Forelimb muscle (tissue), 1 donor: ENCODE measurements around the gene GARIN1A. TPM values are rescaled to one million over a fixed set of nuclear protein-coding genes. Genes with fewer than 3 reads are reported as not detected.
"Not testable (repeated sequence)": the region's sequence is repeated elsewhere in the genome, so short reads cannot be mapped to it uniquely, and the experiment has no call there.

Experiments
- DNase-seq: peaks from one replicate; pipeline ENCODE4 v3.0.0-alpha.2; 2013; ENCODE audit warnings: low read depth
- polyA plus RNA-seq: library from polyadenylated mRNA; unstranded; fragments of 120-200 nt; gene quantifications from one replicate; pipeline ENCODE4 v1.2.1, GENCODE V29; 2013; ENCODE audit not compliant: insufficient read length

Gene GARIN1A
- polyA plus RNA-seq, 1 donor, result 2.6 TPM

DNA sequence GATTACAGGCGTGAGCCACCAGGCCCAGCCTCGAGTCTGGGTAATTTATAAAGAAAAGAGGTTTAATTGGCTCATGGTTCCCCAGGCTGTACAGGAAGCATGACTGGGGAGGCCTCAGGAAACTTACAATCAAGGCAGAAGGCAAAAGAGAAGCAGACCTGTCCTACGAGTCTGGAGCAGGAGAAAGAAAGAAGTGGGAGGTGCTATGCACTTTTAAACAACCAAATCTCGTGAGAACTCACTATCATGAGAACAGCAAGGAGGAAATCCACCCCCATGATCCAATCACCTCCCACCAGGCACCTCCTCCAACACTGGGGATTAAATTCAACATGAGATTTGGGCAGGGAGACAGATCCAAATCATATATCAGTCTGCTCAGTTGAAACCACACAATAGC is 11.6 kb downstream of the GARIN1A start:
- not testable (repeated sequence) for DNase-seq

DNA sequence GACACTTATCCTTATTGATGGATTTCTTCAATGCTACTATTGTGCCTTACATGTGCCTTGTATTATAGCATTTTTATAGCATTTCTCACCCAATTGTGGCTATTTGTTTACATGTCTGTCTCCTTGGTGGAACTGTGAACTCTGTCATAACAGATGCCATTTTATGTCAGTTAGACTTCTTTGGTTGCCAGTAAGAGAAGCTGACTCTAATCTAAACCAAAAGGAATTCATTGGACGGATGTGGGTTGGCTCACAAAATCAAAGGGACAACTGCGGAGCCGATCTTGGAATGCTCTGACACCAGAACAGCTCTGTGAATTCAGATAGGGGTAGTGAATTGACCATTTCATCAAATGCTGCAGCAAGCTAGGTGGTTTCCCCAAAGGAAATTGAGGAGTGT is 15.0 kb downstream of the GARIN1A start:
- DNase-seq, result no peak

DNA sequence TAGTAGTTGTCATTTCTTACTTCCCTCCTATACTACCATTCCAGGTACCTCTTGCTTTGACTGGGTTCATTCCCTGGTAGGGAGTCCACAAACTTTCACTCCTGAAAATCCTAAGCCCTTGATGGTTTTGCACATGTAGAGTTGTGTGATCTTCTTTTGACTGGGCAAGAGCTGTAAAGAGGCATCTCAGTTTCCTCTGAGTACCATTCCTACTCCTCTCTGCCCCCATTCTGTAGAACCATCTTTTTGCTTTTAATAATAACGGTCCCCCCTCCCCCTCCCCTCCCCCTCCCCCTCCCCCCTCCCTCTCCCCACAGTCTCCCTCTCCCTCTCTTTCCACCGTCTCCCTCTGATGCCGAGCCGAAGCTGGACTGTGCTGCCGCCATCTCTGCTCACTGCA is 16.4 kb downstream of the GARIN1A start:
- no peak for DNase-seq

DNA sequence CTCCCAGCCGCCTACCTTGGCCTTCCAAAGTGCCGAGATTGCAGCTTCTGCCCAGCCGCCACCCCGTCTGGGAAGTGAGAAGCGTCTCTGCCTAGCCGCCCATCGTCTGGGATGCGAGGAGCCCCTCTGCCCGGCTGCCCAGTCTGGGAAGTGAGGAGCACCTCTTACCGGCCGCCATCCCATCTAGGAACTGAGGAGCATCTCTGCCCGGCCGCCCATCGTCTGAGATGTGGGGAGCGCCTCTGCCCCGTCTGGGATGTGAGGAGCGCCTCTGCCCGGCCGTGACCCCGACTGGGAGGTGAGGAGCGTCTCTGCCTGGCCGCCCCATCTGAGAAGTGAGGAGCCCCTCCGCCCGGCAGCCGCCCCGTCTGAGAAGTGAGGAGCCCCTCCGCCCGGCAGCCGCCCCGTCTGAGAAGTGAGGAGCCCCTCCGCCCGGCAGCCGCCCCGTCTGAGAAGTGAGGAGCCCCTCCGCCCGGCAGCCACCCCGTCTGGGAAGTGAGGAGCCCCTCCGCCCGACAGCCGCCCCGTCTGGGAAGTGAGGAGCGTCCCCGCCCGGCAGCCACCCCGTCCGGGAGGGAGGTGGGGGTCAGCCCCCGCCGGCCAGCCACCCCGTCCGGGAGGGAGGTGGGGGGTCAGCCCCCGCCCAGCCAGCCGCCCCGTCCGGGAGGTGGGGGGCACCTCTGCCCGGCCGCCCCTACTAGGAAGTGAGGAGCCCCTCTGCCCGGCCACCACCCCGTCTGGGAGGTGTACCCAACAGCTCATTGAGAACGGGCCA is 17.3 kb downstream of the GARIN1A start:
- not testable (repeated sequence) for DNase-seq

DNA sequence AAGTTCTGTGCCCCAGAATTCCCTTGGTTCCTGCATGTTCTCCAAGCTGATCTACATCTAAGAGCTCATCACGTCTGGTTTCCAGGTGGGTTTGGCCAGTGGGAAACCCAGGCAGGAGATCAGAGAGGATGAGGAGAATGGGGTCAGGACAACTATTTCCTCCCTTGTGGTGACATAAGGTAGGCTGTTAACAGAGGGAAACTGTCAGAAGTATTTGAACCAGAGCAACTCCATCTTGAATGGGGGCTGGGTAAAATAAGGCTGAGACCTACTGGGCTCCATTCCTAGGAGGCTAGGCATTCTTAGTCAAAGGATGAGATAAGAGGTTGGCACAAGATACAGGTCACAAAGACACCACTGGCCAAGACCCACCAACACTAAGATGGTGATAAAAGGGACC is 19.1 kb downstream of the GARIN1A start:
- no peak for DNase-seq

DNA sequence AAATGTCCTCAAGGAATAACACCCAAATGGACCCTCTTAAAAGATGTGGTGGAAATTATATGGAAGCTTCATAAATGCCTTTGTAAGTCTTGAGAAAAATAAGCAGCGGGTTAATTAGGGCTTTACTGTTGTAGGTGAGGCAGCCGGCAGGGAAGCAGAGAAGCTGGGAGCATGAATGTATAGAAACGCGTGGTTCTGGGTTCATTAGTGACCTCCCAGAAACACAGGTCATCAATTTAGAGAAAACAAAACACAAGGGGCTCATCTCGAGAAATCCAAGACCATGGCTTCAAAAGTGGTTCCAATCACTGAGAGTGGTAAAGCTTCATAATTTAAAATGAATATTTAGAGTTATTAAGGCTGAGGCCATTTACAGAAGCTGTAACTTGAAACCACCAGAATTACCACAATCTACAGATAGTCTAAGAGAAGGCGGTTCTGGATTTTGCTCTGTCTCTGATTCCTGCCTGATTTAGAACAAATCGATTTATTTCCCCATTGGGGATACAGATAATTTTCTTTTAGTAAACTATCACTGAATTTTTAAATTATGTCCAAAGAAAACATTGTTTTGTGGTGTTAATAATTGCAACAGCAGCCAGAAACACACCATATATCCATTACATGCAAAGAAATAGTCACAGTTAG is 20.7 kb downstream of the GARIN1A start:
- no peak for DNase-seq

DNA sequence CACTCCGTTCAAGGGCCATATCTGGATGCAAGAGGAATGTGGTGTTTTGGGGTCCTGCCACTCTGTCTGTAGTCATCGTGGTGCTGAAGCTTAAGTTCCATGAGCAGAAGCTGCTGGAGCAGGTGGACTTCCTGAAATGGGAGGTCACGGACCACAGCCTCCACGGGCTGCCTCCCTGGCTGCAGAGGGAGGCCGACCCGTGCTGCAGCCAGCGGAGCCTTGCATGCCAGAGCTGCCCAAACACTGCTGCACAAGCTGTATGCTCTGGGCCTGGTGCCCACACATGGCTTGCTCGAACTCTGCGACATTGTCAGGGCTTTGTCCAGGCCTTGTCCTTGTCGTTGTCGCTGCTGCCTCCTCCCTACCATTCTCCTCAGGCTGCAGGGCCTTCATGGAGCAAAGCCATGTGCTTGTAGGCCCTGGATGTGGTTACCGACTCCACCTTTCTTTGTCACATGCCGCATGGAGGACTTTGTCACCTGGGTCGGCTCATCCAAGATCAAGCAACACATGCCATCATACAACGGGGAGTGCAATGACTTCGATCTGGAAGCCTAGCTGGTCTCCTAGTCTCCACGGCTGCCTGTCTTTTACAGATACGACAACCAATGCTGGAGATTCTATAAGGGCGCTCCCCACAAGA is 21.4 kb downstream of the GARIN1A start:
- DNase-seq, result no peak

DNA sequence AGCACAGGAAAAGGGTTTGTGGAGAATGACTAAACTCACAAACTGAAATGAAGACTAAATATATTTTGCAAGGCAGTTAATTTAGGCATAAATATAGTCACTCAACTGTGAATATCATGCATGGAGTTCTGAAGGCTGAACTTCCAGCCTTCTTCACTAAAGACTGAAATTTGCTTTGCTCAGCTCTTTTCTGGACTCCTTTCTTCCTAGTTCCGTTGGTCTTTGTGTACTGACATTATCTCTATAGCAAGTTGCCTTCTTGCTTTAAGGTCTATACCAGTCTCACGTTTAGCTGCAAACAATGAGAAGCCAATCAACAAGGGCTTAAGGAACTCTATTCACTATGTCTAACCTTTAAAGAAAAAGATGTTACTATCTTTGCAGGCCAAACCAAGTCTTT is 22.6 kb downstream of the GARIN1A start:
- DNase-seq, result no peak

DNA sequence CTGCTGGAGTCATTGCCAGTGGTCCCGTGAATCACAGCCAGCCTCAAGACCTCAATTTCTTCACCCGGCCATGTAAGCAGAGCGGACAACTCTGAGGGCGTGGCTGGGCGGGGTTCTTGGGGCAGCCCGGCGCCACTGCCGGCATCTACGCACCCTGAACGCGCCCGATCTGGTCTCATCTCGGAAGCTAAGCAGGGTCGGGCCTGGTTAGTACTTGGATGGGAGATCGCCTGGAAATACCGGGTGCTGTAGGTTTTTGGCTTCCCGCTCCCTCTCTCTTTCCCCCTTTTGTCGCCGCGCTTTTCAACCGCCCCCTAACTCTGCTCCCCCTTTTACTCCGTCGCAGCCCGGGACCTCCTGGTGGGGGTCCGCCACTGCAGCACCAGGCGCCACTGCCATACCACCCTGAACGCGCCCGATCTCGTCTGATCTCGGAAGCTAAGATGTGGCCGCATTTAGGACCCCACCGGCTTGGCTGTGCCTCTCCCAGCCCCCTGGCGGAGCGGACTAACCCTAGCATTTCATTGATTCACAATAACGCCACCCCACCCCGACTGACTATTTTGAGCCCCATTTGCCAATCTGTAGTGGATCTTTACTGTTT is 25.3 kb downstream of the GARIN1A start:
- no peak for DNase-seq

DNA sequence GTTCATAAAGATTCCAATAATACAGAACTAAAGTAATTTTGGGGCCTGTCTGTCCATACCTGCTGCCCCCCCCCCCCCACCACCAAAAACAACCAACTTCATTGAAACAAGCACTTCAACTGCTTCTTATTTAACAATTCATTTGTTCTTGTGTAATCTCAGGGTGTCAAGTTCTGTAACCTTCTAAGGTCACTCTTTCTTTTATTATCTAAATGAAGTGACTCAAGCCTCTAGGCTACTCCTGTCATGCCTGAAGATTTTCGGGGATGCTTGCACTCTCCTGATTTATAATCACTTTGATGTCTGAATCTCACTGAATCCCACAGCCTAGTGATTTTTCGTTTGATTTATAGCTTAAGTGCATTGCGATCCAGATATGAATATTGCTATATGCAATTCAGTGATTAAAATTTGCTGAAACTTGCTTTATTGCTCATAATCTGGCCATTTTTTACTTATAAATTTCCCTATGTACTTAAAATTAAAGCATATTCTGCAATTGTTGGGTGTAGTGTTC is 27.2 kb downstream of the GARIN1A start:
- no peak for DNase-seq

DNA sequence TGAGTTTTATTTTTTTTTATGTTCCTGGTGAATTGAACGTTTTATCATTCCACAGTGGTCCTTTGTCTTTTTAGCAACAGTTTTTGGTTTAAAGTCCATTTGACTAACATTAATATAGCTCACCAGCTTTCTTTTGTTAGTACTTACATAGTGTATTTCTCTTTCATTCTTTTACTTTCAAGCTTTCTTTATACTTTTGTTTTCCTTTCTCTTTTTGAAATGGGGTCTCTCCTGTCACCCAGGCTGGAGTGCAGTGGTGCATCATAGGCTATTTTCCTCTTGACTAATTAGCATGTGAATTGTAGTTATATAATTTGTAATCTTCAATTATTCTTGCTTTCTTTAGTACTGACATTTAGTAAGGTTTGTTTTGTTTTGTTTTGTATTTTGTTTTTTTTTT is 27.8 kb downstream of the GARIN1A start:
- DNase-seq, result no peak

DNA sequence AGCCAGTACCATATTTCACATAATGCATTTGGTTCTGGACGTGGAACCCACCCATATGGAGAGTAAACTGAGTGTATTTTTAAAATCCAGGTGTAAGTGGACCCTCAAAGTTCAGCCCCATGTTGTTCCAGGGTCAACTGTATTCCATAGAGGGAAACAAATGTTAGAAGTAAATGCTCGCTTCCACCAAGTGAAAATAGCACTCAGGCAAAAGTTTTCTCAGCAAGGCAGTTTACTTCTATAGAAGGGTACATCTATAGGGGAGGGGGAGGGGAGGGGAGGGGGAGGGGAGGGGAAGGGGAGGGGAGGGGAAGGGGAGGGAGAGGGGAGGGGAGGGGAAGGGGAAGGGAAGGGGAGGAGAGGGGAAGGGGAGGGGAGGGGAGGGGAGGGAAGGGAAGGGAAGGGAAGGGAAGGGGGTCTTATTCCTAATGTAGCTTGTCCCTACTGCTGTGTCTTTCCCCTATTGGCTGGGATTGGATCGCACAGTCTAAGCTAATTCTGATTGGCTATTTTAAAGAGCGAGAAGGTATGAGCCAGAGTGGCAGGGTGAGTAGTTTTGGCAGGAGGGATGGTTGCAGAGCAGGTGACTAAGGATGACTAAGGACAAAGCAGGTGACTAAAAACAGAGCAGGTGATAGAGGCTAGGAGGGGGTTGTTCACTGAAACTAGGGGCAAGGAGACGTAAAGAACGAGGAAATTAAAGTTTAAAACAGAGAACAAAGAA is 29.1 kb downstream of the GARIN1A start:
- DNase-seq, result no peak

DNA sequence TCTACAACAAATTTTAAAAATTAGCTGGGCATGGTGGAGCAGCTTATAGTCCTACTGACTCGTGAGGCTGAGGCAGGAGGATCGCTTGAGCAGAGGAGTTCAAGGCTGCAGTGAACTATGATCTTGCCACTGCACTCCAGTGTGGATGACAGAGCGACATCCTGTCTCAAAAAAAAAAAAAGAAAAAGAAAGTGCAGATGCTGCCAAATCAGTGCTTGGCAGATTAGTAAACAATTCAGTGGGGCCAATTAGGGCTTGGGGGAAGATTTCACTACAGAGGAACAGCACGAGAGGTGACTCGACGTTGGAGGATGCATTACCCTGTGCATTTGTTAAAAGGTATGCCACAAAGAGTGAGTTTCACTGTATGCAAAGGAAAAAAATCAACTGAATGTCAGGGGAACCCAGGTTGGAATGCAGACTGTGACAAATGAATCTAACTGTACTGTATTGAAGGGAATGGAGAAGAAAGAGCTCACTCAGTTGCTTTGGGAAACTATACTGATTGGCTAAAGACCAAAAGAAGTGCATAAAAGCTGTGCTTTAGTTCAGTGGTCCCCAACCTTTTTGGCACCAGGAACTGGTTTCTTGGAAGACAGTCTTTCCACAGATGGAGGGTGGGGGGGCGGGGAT is 31.6 kb downstream of the GARIN1A start:
- DNase-seq, result no peak

DNA sequence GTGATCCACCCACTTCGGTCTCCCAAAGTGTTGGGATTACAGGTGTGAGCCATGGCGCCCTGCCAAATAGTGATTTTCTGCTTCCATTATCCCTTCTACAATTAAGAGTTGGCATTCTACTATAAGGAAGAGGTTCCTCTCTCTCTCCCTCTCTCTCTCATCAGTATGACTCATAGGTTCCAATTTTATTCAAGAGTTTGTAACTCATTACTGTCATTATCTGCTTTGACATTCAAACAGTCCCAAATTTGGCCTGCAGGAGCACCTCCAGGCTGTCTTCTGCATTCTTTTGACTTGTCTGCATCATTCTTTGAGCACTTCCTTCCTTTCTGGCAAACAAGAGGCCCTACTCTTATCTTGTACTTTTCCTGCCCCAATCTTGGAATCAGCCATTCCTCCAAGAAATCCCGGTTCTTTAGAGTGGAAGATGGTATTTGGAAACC is 33.8 kb downstream of the GARIN1A start:
- no peak for DNase-seq

DNA sequence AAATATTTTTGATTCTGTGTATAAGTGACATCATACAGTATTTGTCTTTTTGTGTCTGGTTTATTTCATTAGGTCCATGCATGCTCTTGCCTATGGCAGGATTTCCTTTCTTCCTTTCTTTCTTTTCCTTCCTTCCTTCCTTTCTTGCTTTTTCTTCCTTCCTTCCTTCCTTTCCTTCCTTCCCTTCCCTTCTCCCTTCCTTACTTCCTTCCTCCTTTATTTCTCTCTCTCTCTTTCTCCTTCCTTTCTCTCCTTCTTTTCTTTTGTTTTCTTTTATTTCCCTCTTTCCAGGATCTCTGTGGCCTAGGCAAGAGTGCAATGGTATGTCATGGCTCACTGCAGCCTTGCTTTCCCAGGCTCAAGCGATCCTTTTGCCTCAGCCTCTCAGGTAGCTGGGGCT is 35.7 kb downstream of the GARIN1A start:
- no peak for DNase-seq

DNA sequence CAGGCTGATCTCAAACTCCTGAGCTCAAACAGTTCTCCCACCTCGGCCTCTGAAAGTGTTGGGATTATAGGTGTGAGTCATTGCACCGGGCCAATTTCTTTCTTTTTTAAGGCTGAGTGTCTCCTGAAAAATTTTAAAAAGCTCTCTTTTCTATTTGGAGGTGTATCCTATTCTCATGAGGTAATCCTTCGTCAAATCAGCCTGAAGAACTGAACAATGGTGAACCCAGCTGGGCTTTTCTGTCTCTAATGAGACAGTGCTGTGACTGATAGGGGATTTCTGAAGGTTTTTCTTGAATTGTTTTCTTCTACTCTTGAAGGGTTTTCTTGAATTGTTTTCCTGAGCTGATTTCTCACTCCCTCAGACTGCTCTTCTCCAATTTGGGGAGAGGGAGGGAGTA is 36.1 kb downstream of the GARIN1A start:
- DNase-seq, result no peak

DNA sequence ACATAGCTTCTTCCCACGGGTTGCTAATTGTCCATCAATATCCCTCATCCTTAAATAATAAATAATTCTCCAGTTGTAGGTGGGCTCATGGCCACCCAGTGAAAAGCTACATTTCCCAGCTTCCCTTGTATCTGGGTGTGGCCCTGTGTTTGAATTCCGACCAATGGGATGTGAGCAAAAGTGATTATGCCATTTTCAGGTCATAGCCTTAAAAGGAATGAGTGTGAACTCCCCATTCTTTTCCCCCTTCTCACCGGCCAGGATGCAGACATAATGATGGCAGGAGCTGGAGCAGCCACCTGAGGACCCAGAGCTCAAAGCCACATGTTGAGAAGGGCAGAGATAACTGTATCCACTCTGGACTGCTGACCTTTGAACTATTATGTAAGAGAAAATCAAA is 36.7 kb downstream of the GARIN1A start:
- no peak for DNase-seq

DNA sequence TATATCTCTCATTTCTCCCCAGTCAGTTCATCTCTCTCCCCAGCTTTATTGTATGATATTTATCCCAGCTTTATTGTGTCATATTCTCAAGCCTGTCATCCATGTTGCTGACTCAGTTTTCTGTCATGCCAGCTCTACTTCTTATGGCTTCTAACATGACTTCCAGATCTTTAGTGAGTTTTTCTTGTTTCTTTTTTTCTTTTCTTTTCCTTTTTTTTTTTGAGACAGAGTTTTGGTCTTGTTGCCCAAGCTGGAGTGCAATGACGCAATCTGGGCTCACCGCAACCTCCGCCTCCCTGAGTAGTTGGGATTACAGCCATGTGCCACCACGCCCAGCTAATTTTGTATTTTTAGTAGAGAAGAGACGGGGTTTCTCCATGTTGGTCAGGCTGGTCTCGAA is 38.4 kb downstream of the GARIN1A start:
- no peak for DNase-seq

DNA sequence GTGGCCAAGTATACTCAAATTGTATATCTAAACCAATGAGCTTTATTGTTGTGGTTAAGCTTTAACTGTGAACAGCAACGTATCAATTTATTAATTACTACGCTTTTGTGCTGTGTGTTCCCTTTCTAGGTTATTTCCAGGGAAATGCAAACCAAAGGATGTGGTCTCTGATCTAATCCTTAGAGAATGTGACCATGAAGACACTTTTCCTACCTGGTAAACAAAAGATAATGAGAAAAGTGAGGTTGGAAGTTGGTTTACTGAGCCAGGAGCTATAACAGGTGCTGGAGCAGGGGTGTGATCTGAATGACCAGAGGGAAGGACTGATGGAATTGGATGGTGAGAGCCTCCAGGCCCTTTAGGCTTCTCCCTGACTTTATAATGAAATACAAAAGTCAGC is 41.7 kb downstream of the GARIN1A start:
- no peak for DNase-seq

DNA sequence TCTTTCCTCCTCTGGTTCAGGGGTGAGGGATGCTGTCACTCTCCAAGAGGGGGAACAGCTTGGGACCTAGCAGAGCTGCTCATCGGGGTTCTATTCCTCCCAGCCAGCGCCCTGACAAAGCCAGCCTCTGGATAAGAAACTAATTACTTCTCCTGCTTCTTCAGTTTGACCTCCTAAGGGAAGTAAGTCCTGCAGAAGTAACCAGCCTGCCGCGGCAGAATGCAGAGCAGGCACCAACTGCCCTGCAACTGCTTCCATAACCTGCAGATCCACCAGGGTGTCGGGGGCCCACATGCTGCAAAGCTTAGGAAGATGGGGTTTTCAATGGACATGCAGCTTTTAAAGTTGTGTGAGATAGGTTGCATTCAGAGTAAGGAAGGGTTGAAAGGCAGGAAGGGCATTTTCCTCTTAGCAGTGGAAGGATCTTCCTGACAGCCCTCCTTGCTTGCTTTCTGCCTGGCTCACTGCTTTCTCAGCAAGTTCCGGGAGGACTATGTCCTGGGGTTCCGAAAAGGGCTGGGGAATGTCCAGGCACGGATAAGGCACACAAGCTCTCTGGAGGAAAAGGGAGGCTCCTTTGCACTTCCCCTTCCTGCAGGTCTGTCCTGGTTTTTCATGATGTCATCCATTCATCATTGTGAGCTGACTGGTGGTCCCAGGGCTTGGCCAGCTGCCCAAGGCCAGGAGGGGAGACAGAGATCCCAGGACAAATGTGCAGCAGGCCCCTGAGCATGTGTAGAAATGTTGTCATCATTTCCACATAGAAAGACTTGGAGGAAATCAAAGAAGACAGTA is 42.8 kb downstream of the GARIN1A start:
- DNase-seq, result no peak
